ENCODE measurements around the gene ZBTB47.

- TF ChIP-seq CTCF (IDR thresholded peaks at IDR 0.05; ENCODE audit: extremely low read depth in 1 of 2, insufficient read depth in 1 of 2, low read depth in 1 of 2, low read length in 2 of 2) (no peak), POLR2A (IDR thresholded peaks at IDR 0.05; ENCODE audit: low read depth, low read length) (no peak), EZH2 (IDR thresholded peaks at IDR 0.05; ENCODE audit: borderline replicate concordance, low read depth, low read length, severe bottlenecking) (no peak), POLR2AphosphoS5 (IDR thresholded peaks at IDR 0.05; ENCODE audit: insufficient read depth, low read depth, low read length) (no peak), GATA2 (IDR thresholded peaks at IDR 0.05; ENCODE audit: insufficient read depth, insufficient read length, low read depth, low read length) (no peak)
These were observed 47.8 kb upstream of the ZBTB47 start for GRCh38 chr3:42605546-42606173.
